Bronchial epithelial cell (primary cell): ENCODE measurements around the gene ZCCHC14. TPM values are rescaled to one million over a fixed set of nuclear protein-coding genes. Genes with fewer than 3 reads are reported as not detected.

ENCODE experiments used
- DNase-seq: peaks from one replicate; pipeline ENCODE4 v3.0.0-alpha.2; 2010; ENCODE audit warnings: low read depth
- FAIRE-seq: peaks from 2 replicates; lab custom pipeline; 2011; peaks lifted over from hg19 to GRCh38; lab: Jason Lieb, UNC
- H3K27me3 ChIP-seq: 2 replicates; pipeline ENCODE4 v1.5.1; 2011; ENCODE audit warnings: low read length; ENCODE audit not compliant: control insufficient read depth, insufficient read depth
- H3K36me3 ChIP-seq: 2 replicates; pipeline ENCODE4 v1.5.1; 2011; ENCODE audit warnings: low read length; ENCODE audit not compliant: control insufficient read depth, insufficient read depth
- H3K4me3 ChIP-seq: 2 replicates; pipeline ENCODE4 v1.5.1; 2011; ENCODE audit warnings: mild to moderate bottlenecking, low read depth, low read length, control low read depth
- CTCF ChIP-seq: IDR thresholded peaks from 2 replicates; pipeline ENCODE4 v1.5.1; 2011; ENCODE audit warnings: mild to moderate bottlenecking, moderate library complexity, low read length, control low read depth, inconsistent platforms; ENCODE audit not compliant: insufficient read depth, severe bottlenecking
- total RNA-seq: library from RNA; depleted of rRNA; stranded (reverse); fragments of >200 nt; gene quantifications from 2 replicates; pipeline ENCODE4 v1.2.1, GENCODE V29; 2014

Gene ZCCHC14
- total RNA-seq, 1 donor from 2014 or later: 2.9 TPM

GRCh38 chr16:87437327-87437726, 55.5 kb downstream of the ZCCHC14 start:
- H3K4me3 ChIP-seq: no peak overlapping the region
- H3K36me3 ChIP-seq: peaks cover 5% of the 10 kb centered on the region
- DNase-seq: no peak
- TF ChIP-seq CTCF: no peak
- no peak for FAIRE-seq
- H3K27me3 ChIP-seq: no peaks in the 10 kb centered on the region

DNA sequence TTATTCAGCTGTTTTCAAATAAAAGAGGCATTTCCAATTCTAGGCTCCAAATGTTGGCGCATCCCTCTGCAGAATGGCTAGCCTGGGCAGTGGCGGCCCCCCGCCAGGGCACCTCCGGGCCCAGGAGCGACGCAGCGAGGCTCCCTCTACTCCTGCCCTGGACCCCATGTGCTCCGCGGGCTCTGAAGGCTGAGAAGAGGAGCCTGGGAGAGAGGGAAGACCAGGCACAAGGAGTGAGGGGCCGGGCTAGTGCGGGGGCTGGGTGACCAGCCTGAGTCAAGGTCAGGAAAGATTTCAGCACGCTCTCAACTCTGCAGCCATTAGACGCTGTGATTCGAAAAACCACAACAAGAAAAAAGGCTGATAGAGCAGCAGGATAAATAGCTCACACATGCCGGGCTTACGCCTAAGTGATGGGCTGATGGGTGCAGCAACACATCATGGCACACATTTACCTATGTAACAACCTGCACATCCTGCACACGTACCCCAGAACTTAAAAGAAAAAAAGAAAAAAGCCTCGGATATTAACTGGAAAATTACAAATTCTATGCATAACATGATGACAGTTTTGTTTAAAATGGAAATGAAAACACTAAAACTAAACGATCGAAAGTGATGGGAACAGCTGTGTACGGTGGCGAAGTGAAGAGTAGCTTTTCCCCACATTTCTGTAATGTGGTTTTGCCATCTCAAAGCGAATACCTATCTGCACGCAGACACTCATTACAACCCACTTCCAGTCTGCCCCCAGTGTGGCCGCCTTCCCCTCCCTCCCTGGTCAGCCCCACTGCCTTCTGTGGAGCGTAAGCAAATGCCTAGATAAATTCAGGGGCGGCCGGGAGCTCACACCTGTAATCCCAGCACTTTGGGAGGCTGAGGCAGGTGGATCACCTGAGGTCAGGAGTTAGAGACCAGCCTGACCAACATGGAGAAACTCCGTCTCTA, 56.3 kb downstream of the ZCCHC14 start:
- DNase-seq: no peak
- TF ChIP-seq CTCF: no peak
- Histone ChIP-seq H3K36me3 (no peaks in the 10 kb centered on the region), H3K27me3 (no peaks in the 10 kb centered on the region), H3K4me3 (no peak overlapping the region)
- FAIRE-seq: no peak

- FAIRE-seq: no peak
- H3K4me3 ChIP-seq: no peak overlapping the region
Measured at GRCh38 chr16:87435372-87436224, 57.2 kb downstream of the ZCCHC14 start.

GRCh38 chr16:87434146-87434667, 58.6 kb downstream of the ZCCHC14 start:
- Histone ChIP-seq H3K36me3 (no peaks in the 10 kb centered on the region), H3K27me3 (no peaks in the 10 kb centered on the region), H3K4me3 (no peak overlapping the region)
- DNase-seq: no peak
- TF ChIP-seq CTCF: no peak
- no peak for FAIRE-seq

More at GRCh38 chr16:87435372-87436224, 57.2 kb downstream of the ZCCHC14 start:
- H3K27me3 ChIP-seq: no peaks in the 10 kb centered on the region
- H3K36me3 ChIP-seq: no peaks in the 10 kb centered on the region
- no peak for TF ChIP-seq CTCF
- DNase-seq: peak; percentile 67

- FAIRE-seq: peak; percentile 28
- no peak for DNase-seq
- Histone ChIP-seq H3K36me3 (peaks cover 3% of the 10 kb centered on the region), H3K27me3 (no peaks in the 10 kb centered on the region), H3K4me3 (no peak overlapping the region)
- no peak for TF ChIP-seq CTCF
Measured at GRCh38 chr16:87432330-87432915, 60.4 kb downstream of the ZCCHC14 start.
